H54 (cell line): Measurements from ENCODE around the gene MOAP1.
"Not testable (repeated sequence)": the region's sequence is repeated elsewhere in the genome, so short reads cannot be mapped to it uniquely, and the experiment has no call there.

Source experiments
- DNase-seq: peaks from one replicate; pipeline ENCODE4 v3.0.0; 2011; ENCODE audit warnings: low spot score, mixed read lengths; ENCODE audit not compliant: insufficient read length
- FAIRE-seq: peaks from 3 replicates; lab custom pipeline; 2011; peaks lifted over from hg19 to GRCh38; lab: Jason Lieb, UNC
- POLR2A ChIP-seq: IDR thresholded peaks from 2 replicates; pipeline ENCODE4 v1.6.1; 2011; ENCODE audit warnings: low read depth, mild to moderate bottlenecking, low read length

The MOAP1 gene

DNA sequence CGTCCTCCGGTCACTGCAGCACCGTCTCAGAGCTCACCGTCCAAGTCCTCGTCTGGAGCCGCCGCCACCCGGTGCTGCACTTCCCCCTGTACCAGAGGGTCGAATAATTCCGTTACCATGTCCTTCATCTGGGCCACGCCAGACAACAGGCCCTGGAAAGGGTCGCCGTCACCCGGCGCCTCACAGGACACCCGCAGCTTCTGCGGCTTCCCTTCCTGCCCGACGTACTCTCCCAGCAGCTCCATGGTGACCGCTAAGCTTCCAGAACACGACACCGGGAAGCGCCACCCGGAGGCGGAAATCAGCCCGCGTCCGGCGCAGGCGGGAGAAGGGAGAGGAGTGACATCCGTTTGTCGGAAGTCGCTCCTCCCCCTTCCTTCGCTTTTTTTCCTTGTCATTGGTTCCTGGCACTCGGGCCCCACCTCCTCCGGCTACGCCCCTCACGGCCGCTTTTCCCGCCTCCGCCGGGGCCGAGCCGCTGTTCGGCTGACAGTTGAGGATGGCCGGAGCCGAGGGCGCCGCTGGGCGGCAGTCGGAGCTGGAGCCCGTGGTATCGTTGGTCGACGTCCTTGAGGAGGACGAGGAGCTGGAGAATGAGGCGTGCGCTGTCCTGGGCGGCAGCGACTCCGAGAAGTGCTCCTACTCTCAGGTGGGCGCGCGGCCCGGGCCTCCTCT is 22.2 kb upstream of the MOAP1 start, which contains the start of the genes GON7 and UBR7:
GON7 (minus strand) TSS at position 273 of the 675 bp plus-strand sequence; CDS start at position 245, 28 bp downstream.
UBR7 (plus strand) TSS at position 464 of the 675 bp plus-strand sequence; CDS start at position 500, 36 bp downstream.
- FAIRE-seq, result peak; percentile 97
- DNase-seq, result peak; percentile 83
- peak; percentile 52 for TF ChIP-seq POLR2A

GRCh38 chr14:93201155-93201704 is 16.5 kb upstream of the MOAP1 start:
- no peak for TF ChIP-seq POLR2A
- no peak for FAIRE-seq
- no peak for DNase-seq

DNA sequence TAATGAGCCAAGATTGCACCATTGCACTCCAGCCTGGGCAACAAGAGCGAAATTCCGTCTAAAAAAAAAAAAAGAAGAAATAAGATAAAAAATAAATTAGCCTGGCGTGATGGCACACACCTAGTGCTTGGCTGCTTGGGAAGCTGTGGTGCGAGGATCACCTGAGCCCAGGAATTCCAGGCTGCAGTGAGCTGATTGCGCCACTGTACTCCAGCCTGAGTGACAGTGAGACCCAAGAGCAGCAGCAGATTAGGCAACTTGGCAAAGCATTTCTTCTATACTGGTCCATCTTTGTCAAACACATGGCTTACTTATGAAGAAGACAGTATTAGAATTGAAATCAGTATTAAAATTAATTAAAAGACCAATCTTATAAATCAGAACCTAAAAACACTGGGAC is 15.9 kb upstream of the MOAP1 start:
- no peak for FAIRE-seq
- no peak for TF ChIP-seq POLR2A

DNA sequence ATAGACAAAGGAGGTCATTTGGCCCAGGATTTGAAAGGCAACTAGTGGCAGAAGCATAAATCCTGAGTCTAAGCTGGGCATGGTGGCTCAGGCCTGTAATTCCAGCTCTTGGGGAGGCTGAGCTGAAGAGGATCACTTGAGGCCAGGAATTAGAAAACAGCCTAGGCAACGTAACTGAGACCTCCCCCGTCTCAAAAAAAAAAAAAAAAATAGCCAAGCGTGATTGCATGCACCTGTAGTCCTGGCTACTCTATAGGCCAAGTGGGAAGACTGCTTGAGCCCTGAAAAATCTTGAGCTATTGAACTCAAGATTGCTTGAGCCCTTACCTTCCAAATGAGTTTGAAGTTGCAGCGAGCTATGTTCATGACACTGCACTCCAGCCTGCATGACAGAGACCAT is 14.3 kb upstream of the MOAP1 start:
- no peak for FAIRE-seq
- DNase-seq, result no peak
- TF ChIP-seq POLR2A, result no peak

More for the DNA sequence above, 15.9 kb upstream of the MOAP1 start:
- DNase-seq, result no peak

GRCh38 chr14:93195316-93195999 is 10.8 kb upstream of the MOAP1 start:
- DNase-seq (no peak), FAIRE-seq (no peak)
- TF ChIP-seq POLR2A, result no peak

DNA sequence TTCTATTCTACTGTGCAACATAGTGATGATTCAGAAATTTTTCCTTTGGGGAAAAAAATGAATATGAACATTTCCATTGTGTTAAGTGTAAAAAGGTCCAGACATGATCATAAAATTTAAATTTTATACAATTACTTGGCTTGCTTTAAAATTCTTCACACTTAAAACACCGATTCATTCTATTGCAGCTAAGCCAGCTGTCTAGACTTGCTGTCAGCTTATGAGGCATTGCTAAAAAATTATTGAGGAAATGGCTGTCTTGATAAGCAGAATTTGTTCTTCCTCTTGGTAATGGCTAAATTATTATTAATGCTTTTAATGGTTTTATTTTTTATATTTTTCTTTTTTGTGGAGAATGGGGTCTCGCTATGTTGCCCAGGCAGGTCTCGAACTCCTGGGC is 2.3 kb upstream of the MOAP1 start:
- TF ChIP-seq POLR2A, result no peak
- FAIRE-seq, result no peak

DNA sequence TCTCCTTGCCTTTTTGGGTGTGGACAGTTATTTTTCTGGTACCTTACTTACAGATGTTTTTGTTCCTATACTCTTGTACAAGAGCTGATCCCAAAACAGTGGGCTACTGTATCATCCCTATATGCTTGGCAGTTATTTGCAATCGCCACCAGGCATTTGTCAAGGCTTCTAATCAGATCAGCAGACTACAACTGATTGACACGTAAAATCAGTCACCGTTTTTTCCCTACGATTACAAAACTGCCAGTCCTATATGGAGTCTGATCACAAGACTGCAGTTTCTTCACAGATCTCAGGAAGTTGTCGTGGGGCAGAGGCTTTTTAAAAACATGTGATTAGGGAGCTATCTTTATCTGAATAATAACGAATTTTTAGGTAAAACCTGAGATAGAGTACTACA is 1.8 kb upstream of the MOAP1 start:
- TF ChIP-seq POLR2A, result no peak
- FAIRE-seq (no peak), DNase-seq (no peak)

More for the DNA sequence above, 2.3 kb upstream of the MOAP1 start:
- no peak for DNase-seq

DNA sequence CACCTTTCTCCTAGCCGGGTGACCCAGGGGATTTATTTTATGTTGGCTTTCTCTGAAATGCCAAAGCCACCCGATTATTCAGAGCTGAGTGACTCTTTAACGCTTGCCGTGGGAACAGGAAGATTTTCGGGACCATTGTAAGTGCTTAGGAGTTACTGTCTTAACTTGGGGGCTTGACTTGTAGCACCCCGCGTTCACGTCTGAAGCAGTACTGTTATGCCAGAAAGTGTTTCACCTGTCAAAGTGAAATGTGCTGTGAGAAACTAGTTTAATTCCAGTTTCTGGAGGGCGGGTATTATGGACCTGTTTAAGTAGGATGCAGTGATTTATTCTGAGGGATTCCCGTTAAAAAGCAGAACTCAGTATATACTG is 638 bp upstream of the MOAP1 start:
- no peak for TF ChIP-seq POLR2A
- FAIRE-seq, result peak; percentile 36
- DNase-seq, result no peak

DNA sequence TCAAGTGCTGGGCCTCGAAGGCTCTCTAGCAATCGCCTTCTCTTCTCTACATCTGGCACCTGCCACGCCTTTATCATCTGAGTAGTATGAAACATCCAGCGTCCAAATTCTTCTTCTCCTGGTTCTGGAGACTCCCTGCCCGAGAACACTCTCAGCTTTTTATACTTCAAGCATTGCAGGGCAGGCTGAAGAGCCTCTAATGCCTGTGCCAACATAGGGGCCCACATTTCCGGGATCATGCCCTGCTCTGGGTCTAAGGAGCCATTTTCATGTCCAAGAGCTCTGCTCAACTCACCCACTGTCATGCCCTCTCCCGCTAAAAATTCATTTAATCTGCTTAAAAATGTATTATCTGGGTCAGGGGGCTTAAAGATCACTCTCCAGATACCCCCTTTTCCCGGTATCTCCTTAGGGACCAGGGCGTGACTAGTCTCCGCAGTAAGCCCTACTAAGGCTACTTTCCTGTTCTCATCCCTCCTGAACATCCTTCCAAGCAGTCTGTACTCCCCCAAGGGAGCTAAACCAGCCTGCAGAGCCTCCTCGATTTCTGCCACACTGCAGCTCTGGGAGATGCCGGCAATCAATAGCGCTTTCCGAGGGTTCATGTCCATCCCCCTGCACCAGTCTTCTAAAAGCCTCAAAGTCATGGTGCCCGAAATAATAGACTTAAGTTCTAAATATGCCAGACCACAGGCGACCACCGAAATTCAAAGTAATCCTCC is 940 bp downstream of the MOAP1 start:
- no peak for FAIRE-seq
- DNase-seq, result no peak
- no peak for TF ChIP-seq POLR2A

- no peak for FAIRE-seq
- DNase-seq, result no peak
- no peak for TF ChIP-seq POLR2A
Measured at GRCh38 chr14:93175492-93175891, 9.2 kb downstream of the MOAP1 start.

GRCh38 chr14:93174731-93175130 is 10.0 kb downstream of the MOAP1 start:
- not testable (repeated sequence) for FAIRE-seq, DNase-seq

DNA sequence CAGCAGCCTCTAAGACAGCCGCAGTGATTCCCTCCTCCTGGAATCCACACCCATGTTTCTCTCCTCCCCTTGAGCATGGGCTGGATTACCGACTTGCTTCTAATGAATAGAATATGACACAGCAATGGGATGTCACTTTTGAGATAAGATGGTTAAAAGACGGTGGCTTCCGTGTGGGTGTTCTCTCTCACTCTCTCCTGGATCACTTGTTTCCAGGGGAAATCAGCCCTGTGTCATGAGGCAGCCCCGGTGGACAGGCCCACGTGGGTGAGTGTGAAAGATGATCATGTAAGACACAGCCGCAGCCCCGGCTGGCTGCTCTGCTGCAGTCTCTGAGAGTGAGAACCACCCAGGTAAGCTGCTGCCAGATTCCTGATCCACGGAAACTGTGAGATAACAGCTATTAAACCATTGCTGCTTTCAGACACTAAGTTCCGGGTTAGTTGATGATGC is 10.7 kb downstream of the MOAP1 start:
- DNase-seq (no peak), FAIRE-seq (peak; percentile 27)
- no peak for TF ChIP-seq POLR2A

- TF ChIP-seq POLR2A, result no peak
- FAIRE-seq (no peak), DNase-seq (no peak)
Measured at GRCh38 chr14:93171376-93171775, 13.3 kb downstream of the MOAP1 start.

DNA sequence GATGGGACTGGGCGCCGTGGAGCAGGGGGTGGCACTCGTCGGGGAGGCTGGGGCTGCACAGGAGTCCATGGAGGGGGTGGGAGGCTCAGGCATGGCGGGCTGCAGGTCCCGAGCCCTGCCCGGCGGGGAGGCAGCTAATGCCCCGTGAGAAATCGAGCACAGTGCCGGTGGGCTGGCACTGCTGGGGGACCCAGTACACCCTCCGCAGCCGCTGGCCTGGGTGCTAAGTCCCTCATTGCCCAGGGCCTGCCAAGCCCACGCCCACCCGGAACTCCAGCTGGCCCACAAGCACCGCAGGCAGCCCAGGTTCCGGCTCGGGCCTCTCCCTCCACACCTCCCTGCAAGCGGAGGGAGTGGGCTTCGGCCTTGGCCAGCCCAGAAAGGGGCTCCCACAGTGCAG is 14.6 kb downstream of the MOAP1 start:
- not testable (repeated sequence) for DNase-seq, FAIRE-seq

- FAIRE-seq, DNase-seq: not testable (repeated sequence)
Measured at GRCh38 chr14:93169619-93170018, 15.1 kb downstream of the MOAP1 start.

GRCh38 chr14:93168610-93169009 is 16.1 kb downstream of the MOAP1 start:
- not testable (repeated sequence) for DNase-seq, FAIRE-seq

DNA sequence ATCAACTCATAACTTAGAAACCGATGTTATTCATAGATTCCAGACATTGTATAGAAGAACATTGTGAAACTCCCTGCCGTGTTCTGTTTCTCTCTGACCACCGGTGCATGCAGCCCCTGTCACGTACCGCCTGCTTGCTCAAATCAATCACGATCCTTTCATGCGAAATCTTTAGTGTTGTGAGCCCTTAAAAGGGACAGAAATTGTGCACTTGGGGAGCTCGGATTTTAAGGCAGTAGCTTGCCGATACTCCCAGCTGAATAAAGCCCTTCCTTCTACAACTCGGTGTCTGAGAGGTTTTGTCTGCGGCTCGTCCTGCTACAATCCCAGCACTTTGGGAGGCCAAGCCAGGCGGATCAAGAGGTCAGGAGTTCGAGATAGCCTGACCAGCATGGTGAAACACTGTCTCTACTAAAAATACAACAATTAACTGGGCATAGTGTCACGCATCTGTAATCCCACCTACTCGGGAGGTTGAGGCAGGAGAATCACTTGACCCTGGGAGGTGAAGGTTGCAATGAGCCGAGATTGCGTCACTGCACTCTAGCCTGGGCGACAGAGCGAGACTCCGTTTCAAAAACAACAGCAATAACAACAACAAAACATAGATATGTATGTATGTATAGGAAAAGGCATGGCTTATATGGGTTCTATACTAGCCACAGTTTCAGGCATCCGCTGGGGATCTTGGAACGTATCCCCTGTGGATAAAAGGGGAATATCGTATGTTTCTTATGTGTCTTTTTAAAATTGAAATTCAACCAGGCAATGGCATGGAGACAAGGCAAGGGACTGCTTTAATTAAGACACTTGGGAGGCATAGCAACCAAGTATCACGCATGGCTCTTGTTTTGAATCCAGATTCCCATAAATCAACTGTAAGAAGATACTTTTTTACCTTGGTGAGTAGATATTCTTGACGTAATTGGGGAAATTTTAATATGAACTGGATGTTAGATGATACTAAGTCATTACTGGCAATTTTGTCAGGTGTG is 19.1 kb downstream of the MOAP1 start:
- not testable (repeated sequence) for DNase-seq, FAIRE-seq
